HepG2 (cell line): ENCODE results near the gene B3GNT7.

Experiments used
- AKAP8 ChIP-seq: sonication (generic); formaldehyde crosslinking; IDR thresholded peaks from 2 replicates; pipeline ENCODE4 v1.5.1; 2020; ENCODE audit warnings: mild to moderate bottlenecking, missing genetic modification reagents
- FOXP4 ChIP-seq: sonication (generic); formaldehyde crosslinking; IDR thresholded peaks from 2 replicates; pipeline ENCODE4 v1.4.0; 2020; ENCODE audit warnings: missing genetic modification reagents
- IRF9 ChIP-seq: sonication (generic); formaldehyde crosslinking; IDR thresholded peaks from 2 replicates; pipeline ENCODE4 v1.8.0; 2022; ENCODE audit warnings: missing genetic modification reagents, mild to moderate bottlenecking, borderline replicate concordance
- MTF1 ChIP-seq: sonication (generic); formaldehyde crosslinking; IDR thresholded peaks from 2 replicates; pipeline ENCODE4 v1.5.0; 2020; ENCODE audit warnings: missing genetic modification reagents
- POLR2A ChIP-seq, 2 experiments: IDR thresholded peaks; 2 replicates each; pipeline ENCODE4 v1.6.1; 2011; ENCODE audit warnings: low read depth in 2 of 2, low read length in 2 of 2, mild to moderate bottlenecking in 1 of 2, moderate library complexity in 1 of 2; ENCODE audit not compliant: insufficient read depth in 1 of 2
- SP1 ChIP-seq, 2 experiments: fragments of 450-650 bp in 1 of 2; sonication (generic) in 1 of 2; formaldehyde crosslinking in 1 of 2; IDR thresholded peaks; 2 replicates each; pipeline versions ENCODE4 v1.4.0 to v1.6.1; 2016 to 2020; ENCODE audit warnings: missing genetic modification reagents in 1 of 2
- ZBTB40 ChIP-seq, 2 experiments: fragments of 450-650 bp in 1 of 2; sonication (generic) in 1 of 2; formaldehyde crosslinking in 1 of 2; IDR thresholded peaks; 2 replicates each; pipeline versions ENCODE4 v1.6.1 to v1.8.0; 2016 to 2022; ENCODE audit warnings: antibody characterized with exemption in 1 of 2, mild to moderate bottlenecking in 1 of 2, missing genetic modification reagents in 1 of 2
- ZNF256 ChIP-seq: sonication (generic); formaldehyde crosslinking; conservative IDR thresholded peaks from 2 replicates; pipeline ENCODE4 v1.4.0; 2020; ENCODE audit warnings: missing genetic modification reagents
- ZNF407 ChIP-seq: sonication (generic); formaldehyde crosslinking; IDR thresholded peaks from one replicate; pipeline ENCODE4 v1.5.1; 2020; ENCODE audit warnings: mild to moderate bottlenecking, missing genetic modification reagents; ENCODE audit errors: not compliant biosample characterization

- TF ChIP-seq SP1 (IDR thresholded peaks at IDR 0.05) (no peak), SP1 (CRISPR knock-in tag; IDR thresholded peaks at IDR 0.05) (peak; percentile 77), ZBTB40 (IDR thresholded peaks at IDR 0.05) (no peak), ZBTB40 (CRISPR knock-in tag; IDR thresholded peaks at IDR 0.05) (no peak), IRF9 (CRISPR knock-in tag) (peak; percentile 60; the same call in 1 of the 2 replicates), POLR2A (IDR thresholded peaks at IDR 0.05; ENCODE audit: insufficient read depth in 1 of 2, low read depth in 2 of 2, low read length in 2 of 2) (peak in 1 of 2 experiments; percentile 20; a peak in 1 of 4 replicates), MTF1 (CRISPR knock-in tag) (no peak), AKAP8 (no peak), ZNF407 (CRISPR knock-in tag) (peak; percentile 55), FOXP4 (CRISPR knock-in tag) (no peak), ZNF256 (CRISPR knock-in tag) (no peak; the same call in 1 of the 2 replicates)
These were observed 16.5 kb downstream of the B3GNT7 start for GRCh38 chr2:231411831-231412617.
